Calu3 (cell line): ENCODE results near the gene DTX1. TPM values are rescaled to one million over a fixed set of nuclear protein-coding genes. Genes with fewer than 3 reads are reported as not detected.

Experiments used
- BruUV-seq: library from RNA; stranded (reverse); fragments of 400-500 nt; replicated peaks from 2 replicates; lab custom pipeline; 2021; lab: Mats Ljungman, UMichigan
- CTCF ChIA-PET: fragments of 300-600 bp; sonication (Branson Sonifier 250); formaldehyde crosslinking; loops from one replicate; lab custom pipeline; 2022; ENCODE audit warnings: antibody characterized with exemption; lab: Charles Lee
- DNase-seq: peaks from one replicate; pipeline ENCODE4 v3.0.0; 2022
- H3K27ac Mint-ChIP-seq: one replicate; pipeline ENCODE4 v1.8.0; 2022; ENCODE audit warnings: mixed read lengths; ENCODE audit not compliant: unreplicated experiment
- H3K27me3 Mint-ChIP-seq: one replicate; pipeline ENCODE4 v1.8.0; 2022; ENCODE audit warnings: mixed read lengths; ENCODE audit not compliant: unreplicated experiment
- H3K36me3 Mint-ChIP-seq: one replicate; pipeline ENCODE4 v1.8.0; 2022; ENCODE audit warnings: mild to moderate bottlenecking, moderate library complexity, mixed read lengths; ENCODE audit not compliant: insufficient read depth, unreplicated experiment
- H3K4me1 Mint-ChIP-seq: one replicate; pipeline ENCODE4 v1.8.0; 2022; ENCODE audit warnings: mild to moderate bottlenecking, low read depth, mixed read lengths; ENCODE audit not compliant: unreplicated experiment
- H3K4me3 Mint-ChIP-seq: one replicate; pipeline ENCODE4 v1.8.0; 2022; ENCODE audit warnings: mild to moderate bottlenecking, low read depth, moderate library complexity, mixed read lengths; ENCODE audit not compliant: unreplicated experiment
- H3K9me3 Mint-ChIP-seq: one replicate; pipeline ENCODE4 v1.8.0; 2022; ENCODE audit warnings: low read depth, mixed read lengths; ENCODE audit not compliant: unreplicated experiment
- CTCF ChIP-seq: fragments of 200-600 bp; IDR thresholded peaks from one replicate; pipeline ENCODE4 v1.8.0; 2022; ENCODE audit warnings: antibody characterized with exemption; ENCODE audit not compliant: unreplicated experiment
- intact Hi-C: fragments of 100-400 bp; cut with micrococcal nuclease; formaldehyde crosslinking; loops from one replicate; pipeline ENCODE4 v1.10.0; 2022; ENCODE audit not compliant: unreplicated experiment
- total RNA-seq: library from RNA; stranded (reverse); gene quantifications from 2 replicates; pipeline ENCODE4 v1.2.3, GENCODE V29; 2022

DTX1 gene
- total RNA-seq, 1 experiment from 2014 or later: not detected

GRCh38 chr12:113073586-113073985 lies 17.1 kb downstream of the DTX1 start:
- Mint-ChIP-seq H3K9me3 (no peaks in the 10 kb centered on the region), H3K27me3 (peaks cover 57% of the 10 kb centered on the region), H3K27ac (no peak overlapping the region), H3K4me1 (peaks cover 10% of the 10 kb centered on the region), H3K4me3 (no peak overlapping the region), H3K36me3 (no peaks in the 10 kb centered on the region)
- CTCF ChIA-PET: no interaction called here
- no peak for TF ChIP-seq CTCF
- intact Hi-C loops: no loop called here
- no TSS peak for BruUV-seq
- no peak for DNase-seq

- Mint-ChIP-seq H3K36me3 (no peaks in the 10 kb centered on the region), H3K27me3 (peaks cover 73% of the 10 kb centered on the region), H3K27ac (no peak overlapping the region), H3K4me3 (no peak overlapping the region), H3K9me3 (no peaks in the 10 kb centered on the region), H3K4me1 (peaks cover 10% of the 10 kb centered on the region)
- BruUV-seq: no TSS peak
- TF ChIP-seq CTCF: no peak
- intact Hi-C loops: no loop called here
- no peak for DNase-seq
- CTCF ChIA-PET: no interaction called here
These were observed 18.7 kb downstream of the DTX1 start for GRCh38 chr12:113075137-113075683.

- TF ChIP-seq CTCF: no peak
- H3K36me3 Mint-ChIP-seq: no peaks in the 10 kb centered on the region
- peaks cover 3% of the 10 kb centered on the region for H3K4me1 Mint-ChIP-seq
- intact Hi-C loops: no loop called here
- CTCF ChIA-PET: no interaction called here
- H3K9me3 Mint-ChIP-seq: no peaks in the 10 kb centered on the region
- no TSS peak for BruUV-seq
- H3K27ac Mint-ChIP-seq: no peak overlapping the region
- DNase-seq: no peak
- H3K27me3 Mint-ChIP-seq: peaks cover 85% of the 10 kb centered on the region
- H3K4me3 Mint-ChIP-seq: no peak overlapping the region
These were observed 20.7 kb downstream of the DTX1 start for GRCh38 chr12:113077057-113077858.

GRCh38 chr12:113077859-113078255 lies 21.3 kb downstream of the DTX1 start:
- no TSS peak for BruUV-seq
- CTCF ChIA-PET: no interaction called here
- intact Hi-C loops: no loop called here
- no peak for TF ChIP-seq CTCF
- Mint-ChIP-seq H3K27ac (no peak overlapping the region), H3K9me3 (no peaks in the 10 kb centered on the region), H3K36me3 (no peaks in the 10 kb centered on the region), H3K27me3 (peaks cover 85% of the 10 kb centered on the region), H3K4me3 (no peak overlapping the region), H3K4me1 (no peaks in the 10 kb centered on the region)
- no peak for DNase-seq
